H1 (cell line): ENCODE results near the gene TRAP1.

Source experiments
- EGR1 ChIP-seq: IDR thresholded peaks from 2 replicates; pipeline ENCODE4 v1.6.1; 2011; ENCODE audit warnings: low read depth, low read length, borderline replicate concordance
- POLR2AphosphoS5 ChIP-seq: IDR thresholded peaks from 2 replicates; pipeline ENCODE4 v1.6.1; 2011; ENCODE audit warnings: low read depth, low read length
- TF ChIP-seq, protein P1 (sequence below), 3 experiments: IDR thresholded peaks; 1 replicate in 2 of 3; 2 replicates in 1 of 3; pipeline versions ENCODE4 v1.5.1 to v1.6.1; 2011; ENCODE audit warnings: low read length in 3 of 3, mild to moderate bottlenecking in 3 of 3, inconsistent platforms in 2 of 3, low read depth in 1 of 3, moderate library complexity in 1 of 3; ENCODE audit not compliant: insufficient read depth in 1 of 3; ENCODE audit errors: control extremely low read depth in 1 of 3
- TF ChIP-seq, protein P2 (sequence below): IDR thresholded peaks from 2 replicates; pipeline ENCODE4 v1.6.1; 2011; ENCODE audit warnings: low read length, improper control_type of control experiment

DNA sequence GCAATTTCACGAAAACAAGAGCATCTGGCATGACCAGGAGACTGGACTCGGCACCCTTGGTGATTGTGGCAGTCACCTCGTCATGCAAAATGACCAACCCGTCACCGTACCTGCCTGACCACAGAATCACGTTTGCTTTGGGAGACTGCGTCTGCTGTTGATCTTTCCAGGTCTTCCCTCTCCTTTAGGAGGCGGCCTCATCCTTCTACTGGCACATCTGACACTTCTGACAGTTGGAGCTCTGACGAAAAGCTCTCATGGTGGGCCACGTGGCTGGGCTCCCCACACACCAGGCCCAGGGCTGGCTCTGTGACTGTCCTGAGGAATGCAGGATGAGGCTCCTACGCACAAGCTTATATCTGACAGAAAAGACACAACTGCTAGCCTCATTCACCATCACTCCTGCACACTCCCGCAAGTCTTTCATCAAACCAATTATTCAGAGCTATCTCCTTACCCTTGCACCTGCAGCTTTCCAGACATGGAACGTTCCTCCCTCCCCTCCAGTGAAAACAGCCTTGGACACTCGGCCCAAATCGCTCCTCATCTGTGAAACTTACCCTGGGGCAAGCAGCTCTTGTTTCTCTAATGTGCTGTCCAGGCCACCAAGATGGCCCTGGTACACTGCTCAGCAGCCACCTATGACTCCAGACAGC lies 3.6 kb downstream of the TRAP1 start:
- TF ChIP-seq, protein P1, sequence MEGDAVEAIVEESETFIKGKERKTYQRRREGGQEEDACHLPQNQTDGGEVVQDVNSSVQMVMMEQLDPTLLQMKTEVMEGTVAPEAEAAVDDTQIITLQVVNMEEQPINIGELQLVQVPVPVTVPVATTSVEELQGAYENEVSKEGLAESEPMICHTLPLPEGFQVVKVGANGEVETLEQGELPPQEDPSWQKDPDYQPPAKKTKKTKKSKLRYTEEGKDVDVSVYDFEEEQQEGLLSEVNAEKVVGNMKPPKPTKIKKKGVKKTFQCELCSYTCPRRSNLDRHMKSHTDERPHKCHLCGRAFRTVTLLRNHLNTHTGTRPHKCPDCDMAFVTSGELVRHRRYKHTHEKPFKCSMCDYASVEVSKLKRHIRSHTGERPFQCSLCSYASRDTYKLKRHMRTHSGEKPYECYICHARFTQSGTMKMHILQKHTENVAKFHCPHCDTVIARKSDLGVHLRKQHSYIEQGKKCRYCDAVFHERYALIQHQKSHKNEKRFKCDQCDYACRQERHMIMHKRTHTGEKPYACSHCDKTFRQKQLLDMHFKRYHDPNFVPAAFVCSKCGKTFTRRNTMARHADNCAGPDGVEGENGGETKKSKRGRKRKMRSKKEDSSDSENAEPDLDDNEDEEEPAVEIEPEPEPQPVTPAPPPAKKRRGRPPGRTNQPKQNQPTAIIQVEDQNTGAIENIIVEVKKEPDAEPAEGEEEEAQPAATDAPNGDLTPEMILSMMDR (IDR thresholded peaks at IDR 0.05; ENCODE audit: control extremely low read depth in 1 of 3, insufficient read depth in 1 of 3, low read depth in 1 of 3, low read length in 3 of 3), result no peak
- TF ChIP-seq, protein P2, sequence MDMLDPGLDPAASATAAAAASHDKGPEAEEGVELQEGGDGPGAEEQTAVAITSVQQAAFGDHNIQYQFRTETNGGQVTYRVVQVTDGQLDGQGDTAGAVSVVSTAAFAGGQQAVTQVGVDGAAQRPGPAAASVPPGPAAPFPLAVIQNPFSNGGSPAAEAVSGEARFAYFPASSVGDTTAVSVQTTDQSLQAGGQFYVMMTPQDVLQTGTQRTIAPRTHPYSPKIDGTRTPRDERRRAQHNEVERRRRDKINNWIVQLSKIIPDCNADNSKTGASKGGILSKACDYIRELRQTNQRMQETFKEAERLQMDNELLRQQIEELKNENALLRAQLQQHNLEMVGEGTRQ, result no peak
- no peak for TF ChIP-seq EGR1
- no peak for TF ChIP-seq POLR2AphosphoS5
